Effector CD4-positive, alpha-beta T cell (primary cell): ENCODE data around the gene LYZL2.
"Not testable (repeated sequence)": the region's sequence is repeated elsewhere in the genome, so short reads cannot be mapped to it uniquely, and the experiment has no call there.

Experiments
- DNase-seq: peaks from one replicate; pipeline ENCODE4 v3.0.0-alpha.2; 2020

LYZL2 gene

GRCh38 chr10:30637881-30638467 is 8.4 kb upstream of the LYZL2 start:
- DNase-seq, result no peak

- no peak for DNase-seq
Measured at GRCh38 chr10:30631188-30631587, 1.6 kb upstream of the LYZL2 start.

DNA sequence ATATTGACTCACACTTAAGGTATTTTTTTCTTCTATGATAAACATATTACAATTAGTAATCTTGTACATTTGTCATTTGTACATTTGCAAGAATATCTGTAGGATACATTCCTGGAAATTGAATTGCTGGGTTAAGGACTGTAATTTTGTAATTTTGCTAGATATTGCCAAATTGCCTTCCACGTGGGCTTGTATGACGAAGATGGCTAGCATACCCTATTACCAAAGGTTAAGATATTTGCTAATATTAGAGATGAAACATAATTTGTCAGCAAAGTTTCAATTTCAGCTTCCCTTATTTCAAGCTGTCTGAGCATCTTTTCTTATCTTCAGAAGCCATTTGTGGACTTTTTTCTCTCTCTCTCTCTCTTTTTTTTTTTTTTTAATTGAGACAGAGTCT is 1.0 kb upstream of the LYZL2 start:
- no peak for DNase-seq

- not testable (repeated sequence) for DNase-seq
Measured at GRCh38 chr10:30628576-30628975, 977 bp downstream of the LYZL2 start.

- not testable (repeated sequence) for DNase-seq
Measured at GRCh38 chr10:30626837-30627236, 2.7 kb downstream of the LYZL2 start.

DNA sequence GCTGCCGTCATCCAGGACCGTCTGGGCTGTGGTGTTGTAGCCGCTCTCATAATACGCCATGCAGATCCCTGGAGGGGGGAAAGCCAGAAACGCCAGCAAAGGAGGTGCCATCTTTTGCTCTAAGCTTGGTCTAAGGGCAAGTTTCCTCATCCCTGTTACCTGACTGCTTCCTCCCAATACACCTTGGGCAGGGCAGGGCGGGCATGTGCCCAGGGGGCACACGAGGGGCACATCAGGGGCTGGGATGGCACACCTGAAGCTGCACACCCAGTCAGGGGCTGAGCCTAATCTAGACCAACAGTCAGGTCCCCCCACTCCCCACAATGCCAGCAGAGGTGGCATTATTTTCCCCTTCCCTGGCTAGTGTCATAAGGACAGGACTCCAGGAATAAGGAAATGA is 3.4 kb downstream of the LYZL2 start:
- DNase-seq, result not testable (repeated sequence)

GRCh38 chr10:30625080-30625479 is 4.5 kb downstream of the LYZL2 start:
- DNase-seq, result no peak

- DNase-seq, result no peak
Measured at GRCh38 chr10:30619966-30620365, 9.6 kb downstream of the LYZL2 start.

DNA sequence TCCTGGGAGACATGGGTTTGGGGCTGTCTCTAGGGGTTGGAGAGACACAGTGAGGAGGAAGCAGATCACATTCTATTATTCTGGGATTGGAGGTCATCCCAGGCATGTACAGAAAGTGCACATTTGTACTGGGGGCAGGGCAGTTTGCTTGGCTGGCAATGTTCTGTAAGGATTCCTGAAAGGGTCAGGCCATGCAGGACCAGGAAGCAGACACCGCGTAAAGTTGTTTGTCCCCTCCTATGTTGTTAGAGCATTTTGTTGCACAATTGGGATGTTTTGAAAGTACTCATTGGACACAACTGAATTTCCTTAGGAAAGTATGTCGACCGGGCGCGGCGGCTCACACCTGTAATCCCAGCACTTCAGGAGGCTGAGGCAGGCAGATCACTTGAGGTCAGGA is 12.5 kb downstream of the LYZL2 start:
- no peak for DNase-seq

- not testable (repeated sequence) for DNase-seq
Measured at GRCh38 chr10:30611041-30611440, 18.5 kb downstream of the LYZL2 start.

DNA sequence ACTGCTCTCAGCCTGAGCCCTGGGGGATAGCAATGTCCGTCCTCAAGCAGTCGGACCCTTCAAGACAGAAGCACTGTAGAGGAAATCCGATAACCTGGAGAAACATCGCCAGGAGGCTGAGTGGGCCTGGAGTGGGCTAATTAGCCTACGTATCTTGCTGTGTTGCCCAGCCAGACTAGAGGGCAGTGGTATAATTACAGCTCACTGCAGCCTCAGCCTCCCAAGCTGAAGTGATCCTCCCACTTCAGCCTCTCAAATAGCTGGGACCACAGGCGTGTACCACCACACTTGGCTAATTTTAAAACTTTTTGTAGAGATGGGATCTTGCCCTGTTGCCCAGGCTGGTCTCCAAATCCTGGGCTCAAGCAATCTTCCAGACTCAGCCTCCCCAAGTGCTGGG is 21.7 kb downstream of the LYZL2 start:
- no peak for DNase-seq

DNA sequence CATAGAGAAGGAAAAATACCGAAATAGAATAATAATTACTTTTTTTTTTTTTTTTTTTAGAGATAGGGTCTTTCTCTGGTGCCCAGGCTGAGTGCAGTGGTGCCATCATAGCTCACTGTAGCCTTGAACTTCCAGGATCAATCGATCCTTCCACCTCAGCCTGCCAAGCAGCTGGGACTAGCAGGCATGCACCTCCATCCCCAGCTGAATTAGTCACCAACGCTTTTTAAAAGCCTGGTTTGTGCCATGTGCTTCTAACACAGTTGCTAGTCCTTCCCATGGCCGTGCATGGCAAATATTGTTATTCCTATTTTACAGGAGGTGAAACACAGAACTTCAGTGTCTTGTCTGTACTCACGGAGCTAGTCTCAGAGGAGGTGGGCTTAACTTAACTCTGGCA is 23.2 kb downstream of the LYZL2 start:
- no peak for DNase-seq

- DNase-seq, result not testable (repeated sequence)
Measured at GRCh38 chr10:30605341-30606121, 24.0 kb downstream of the LYZL2 start.

DNA sequence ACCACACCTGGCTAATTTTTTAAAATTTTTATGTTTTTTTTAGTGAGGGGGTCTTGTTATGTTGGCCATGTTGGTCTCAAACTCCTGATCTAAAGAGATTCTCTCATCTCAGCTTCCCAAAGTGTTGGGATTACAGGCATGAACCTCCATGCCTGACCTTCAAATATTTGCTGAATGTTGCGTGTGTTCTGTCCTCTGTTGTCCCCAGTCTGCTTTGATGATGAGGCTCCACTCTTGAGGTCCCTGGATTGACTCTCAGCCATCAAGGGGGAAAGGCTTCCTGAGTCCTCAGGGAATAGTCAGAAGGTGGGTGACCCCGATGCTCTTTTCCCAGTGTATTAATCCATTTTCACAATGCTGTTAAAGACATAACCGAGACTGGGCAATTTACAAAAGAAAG is 26.0 kb downstream of the LYZL2 start:
- no peak for DNase-seq

DNA sequence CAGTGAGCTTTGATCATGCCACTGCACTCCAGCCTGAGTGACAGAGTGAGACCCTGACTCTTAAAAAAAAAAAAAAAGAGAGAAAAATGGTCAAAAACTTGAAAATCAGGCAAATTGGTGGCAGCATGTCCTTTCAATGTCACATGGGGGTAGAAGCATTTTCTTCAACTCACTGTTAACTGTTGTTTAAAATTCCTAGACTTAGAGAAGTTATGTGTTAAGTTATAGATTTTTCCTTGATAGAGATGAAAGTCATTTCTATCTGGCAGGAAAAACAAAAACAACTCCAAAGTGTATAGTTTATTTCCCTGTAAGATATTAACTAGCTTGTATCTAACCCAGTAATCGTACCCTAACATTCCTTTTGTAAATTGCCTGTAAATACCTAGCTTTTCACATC is 26.8 kb downstream of the LYZL2 start:
- DNase-seq, result no peak

DNA sequence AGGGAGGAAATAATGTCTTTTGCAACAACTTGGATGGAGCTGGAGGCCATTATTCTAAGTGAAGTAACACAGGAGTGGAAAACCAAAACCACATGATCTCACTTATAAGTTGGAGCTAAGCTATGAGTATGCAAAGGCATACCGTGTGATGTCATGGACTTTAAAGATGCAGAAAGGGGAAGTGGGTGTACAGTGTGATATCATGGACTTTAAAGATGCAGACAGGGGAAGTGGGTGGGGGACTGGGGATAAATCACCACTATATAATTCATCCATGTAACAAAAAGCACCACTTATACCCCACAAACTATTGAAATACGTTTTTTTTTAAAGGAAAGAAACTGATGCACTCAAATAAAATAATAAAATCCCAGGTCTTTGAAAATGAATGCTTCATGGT is 29.5 kb downstream of the LYZL2 start:
- no peak for DNase-seq

DNA sequence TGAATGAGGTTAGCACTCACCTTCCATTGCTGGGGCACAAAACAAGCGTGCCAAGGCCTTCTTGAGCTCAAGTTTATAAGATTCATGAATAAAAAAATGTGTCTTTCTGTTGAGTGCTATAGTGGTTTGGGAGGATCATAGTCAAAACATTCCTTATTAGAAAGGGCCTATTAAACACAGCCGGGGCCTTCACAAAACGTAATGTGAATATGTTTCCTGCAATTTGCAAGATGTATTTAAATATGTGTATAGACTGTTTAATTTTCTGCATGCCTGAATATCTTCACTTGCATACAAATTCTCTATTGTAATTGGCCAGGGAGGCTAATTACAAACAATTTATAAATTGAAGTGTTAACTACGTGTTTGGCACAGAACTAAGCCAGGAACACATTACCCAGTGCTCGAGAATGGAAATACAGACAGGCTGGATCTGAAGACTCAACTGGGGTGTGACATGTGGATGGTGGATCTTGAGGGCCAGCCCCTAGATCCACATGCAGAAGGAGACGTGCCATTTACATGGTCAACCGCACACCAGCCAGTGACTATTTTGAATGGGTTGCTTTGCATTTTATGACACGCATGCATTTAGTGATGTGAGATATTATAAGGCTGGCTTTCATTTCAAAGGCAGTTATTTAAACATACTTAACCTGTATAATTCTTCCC is 31.3 kb downstream of the LYZL2 start:
- DNase-seq, result no peak

- not testable (repeated sequence) for DNase-seq
Measured at GRCh38 chr10:30597433-30597824, 32.1 kb downstream of the LYZL2 start.

DNA sequence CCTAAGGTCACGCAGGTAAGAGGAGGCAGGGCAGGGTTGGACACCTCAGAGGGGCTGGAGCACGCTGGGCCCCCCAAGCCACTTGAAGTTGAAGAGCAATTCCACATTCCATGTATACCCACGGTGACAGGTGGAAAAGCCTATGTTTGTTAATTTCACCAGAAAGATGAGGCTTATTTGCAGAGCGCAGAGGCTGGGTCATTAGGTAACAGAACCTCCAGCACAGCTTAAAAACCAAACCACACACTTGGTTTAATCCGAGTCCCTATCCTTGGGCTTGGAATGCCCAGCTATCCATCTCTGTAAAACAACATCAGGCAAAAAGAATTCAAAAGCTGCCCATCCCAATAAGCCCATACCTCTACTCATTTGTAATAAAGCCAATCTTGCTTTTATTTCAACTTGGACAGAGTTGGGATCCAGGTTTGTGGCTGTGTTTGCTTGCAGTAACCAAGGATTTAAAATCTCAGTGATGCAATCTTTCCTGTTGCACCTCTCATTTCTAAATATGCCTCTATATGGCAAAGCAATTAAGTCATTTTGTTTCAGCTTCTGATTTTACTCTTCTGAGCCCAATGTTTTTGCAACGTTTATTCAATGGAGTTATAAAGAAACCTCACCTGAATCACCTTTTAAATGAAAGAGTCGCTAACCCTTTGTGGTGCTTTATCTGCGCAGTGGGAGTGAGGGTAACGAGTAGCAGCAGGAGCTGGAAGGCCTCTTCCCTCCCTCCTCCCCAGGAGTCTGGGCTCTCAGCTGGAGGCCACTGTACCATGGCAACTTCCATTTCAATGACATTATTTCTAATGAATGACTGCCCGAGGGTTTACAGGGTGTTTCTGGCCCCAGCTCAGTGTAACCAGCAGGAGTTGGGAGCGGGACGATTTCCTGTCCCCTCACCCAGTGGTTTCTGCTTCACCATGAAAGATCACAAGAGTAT is 32.8 kb downstream of the LYZL2 start:
- not testable (repeated sequence) for DNase-seq

DNA sequence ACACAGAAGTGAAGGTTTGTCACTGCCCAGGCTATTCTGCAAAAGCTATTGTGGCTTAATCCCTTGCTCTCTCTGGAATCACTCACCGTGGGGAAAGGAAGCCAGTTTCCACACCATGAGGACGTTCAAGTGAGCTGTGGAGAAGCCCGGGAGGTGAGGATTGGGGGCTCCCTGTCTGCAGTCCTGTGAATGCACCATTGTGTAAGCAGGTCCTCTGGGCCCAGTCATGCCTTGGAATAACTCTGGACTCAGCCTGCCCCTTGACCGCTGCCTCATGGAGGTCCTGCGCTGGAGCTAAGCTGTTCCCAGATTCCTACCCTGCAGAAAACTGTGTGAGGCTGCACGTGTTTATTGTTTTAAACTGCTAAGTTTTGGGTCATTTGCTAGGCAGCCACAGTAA is 33.5 kb downstream of the LYZL2 start:
- DNase-seq, result no peak

- DNase-seq, result no peak
Measured at GRCh38 chr10:30594077-30594476, 35.5 kb downstream of the LYZL2 start.

- not testable (repeated sequence) for DNase-seq
Measured at GRCh38 chr10:30592770-30593169, 36.8 kb downstream of the LYZL2 start.

DNA sequence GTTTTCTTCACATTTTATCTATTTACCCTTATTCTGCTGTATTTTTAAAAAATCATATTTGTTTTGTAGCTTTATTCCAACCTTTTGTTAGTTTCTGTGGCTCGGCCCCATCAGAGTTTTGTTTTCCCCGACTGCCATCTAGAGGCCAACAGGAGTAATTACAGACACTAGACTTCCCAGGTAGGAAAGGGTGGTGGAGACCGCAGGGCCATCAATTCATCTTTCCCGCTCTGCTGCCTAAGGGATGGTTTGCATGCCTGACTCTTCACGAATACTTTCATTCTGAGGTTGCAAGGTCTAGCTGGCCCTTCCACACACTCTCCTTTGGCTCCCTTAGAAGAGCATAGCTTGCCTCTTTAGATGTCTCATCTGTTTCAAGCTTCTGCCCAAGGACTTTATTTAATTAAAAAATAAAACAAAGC is 38.3 kb downstream of the LYZL2 start:
- peak; percentile 44 for DNase-seq
